ENCODE data around the gene STK32C.

DNA sequence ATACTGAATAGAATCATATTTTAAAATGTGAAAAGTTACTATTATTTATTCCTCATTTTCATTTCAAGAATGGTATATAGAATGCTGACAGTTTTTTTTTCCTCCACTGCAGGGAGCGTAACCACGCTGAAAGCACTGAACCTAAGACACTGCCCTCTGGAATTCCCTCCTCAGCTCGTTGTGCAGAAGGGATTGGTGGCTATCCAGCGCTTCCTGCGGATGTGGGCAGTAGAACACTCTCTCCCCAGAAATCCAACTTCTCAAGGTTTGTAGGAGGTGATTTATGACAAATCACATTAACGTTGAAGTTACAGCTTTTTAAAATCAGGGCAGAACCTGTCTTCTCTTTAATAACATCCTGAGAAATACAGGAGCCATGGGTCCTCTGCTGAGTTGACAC lies 36.6 kb upstream of the STK32C start:
- TF ChIP-seq POLR2AphosphoS5 (IDR thresholded peaks at IDR 0.05): no peak
- TF ChIP-seq POLR2A (IDR thresholded peaks at IDR 0.05): no peak
- TF ChIP-seq, protein P1, sequence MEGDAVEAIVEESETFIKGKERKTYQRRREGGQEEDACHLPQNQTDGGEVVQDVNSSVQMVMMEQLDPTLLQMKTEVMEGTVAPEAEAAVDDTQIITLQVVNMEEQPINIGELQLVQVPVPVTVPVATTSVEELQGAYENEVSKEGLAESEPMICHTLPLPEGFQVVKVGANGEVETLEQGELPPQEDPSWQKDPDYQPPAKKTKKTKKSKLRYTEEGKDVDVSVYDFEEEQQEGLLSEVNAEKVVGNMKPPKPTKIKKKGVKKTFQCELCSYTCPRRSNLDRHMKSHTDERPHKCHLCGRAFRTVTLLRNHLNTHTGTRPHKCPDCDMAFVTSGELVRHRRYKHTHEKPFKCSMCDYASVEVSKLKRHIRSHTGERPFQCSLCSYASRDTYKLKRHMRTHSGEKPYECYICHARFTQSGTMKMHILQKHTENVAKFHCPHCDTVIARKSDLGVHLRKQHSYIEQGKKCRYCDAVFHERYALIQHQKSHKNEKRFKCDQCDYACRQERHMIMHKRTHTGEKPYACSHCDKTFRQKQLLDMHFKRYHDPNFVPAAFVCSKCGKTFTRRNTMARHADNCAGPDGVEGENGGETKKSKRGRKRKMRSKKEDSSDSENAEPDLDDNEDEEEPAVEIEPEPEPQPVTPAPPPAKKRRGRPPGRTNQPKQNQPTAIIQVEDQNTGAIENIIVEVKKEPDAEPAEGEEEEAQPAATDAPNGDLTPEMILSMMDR (IDR thresholded peaks at IDR 0.05): no peak

Measured in prostate gland (tissue), 2 donors.